ENCODE data around the gene TRIM49C.
"Not testable (repeated sequence)": the region's sequence is repeated elsewhere in the genome, so short reads cannot be mapped to it uniquely, and the experiment has no call there.

TRIM49C gene, protein sequence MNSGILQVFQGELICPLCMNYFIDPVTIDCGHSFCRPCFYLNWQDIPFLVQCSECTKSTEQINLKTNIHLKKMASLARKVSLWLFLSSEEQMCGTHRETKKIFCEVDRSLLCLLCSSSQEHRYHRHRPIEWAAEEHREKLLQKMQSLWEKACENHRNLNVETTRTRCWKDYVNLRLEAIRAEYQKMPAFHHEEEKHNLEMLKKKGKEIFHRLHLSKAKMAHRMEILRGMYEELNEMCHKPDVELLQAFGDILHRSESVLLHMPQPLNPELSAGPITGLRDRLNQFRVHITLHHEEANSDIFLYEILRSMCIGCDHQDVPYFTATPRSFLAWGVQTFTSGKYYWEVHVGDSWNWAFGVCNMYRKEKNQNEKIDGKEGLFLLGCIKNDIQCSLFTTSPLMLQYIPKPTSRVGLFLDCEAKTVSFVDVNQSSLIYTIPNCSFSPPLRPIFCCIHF

DNA sequence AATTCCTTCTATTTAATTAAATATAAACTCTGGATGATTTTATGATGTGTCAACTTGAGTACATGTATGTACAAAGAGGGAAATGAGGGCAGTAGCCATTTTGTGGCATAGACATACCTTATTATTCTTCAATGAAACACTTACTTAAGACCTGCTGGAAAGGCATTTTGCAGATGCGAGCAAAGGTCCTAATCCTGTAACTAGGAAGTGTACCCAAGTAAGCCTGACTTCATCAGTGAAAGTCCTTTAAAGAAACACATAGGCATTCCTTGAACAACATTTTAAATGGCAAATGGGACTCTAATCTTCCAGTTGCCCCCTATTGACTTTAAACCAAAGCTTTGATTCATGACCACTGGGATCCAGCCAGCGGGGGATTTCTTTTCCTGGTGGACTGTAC, at the start of gene TRIM49C:
Gene TRIM49C (plus strand): TSS at position 301 of the 400 bp plus-strand sequence. CDS start 4,106 bp downstream, outside the sequence.
- DNase-seq (ENCODE audit: low spot score): not testable (repeated sequence)

DNA sequence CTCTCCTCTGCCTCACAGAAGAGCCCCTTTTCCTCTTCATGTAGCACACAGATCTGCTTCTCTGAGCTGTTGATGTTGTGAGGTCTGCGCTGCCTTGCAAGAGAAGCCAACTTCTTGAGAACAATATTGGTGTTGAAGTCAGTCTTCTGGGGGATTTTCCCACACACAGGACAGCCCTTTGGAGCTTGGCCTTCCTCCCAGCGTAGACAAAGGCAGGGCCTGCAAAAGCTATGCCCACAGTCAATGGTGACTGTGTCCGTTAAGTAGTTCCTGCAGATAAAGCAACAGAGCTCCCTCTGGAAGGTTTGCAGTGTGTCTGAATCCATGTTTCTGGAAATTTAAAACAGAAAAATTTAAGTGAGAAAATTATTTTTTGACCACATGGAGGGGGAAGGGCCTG, 6.7 kb upstream of the TRIM49C start:
- DNase-seq (ENCODE audit: low spot score): not testable (repeated sequence)

GRCh38 chr11:90051591-90052209, 20.8 kb downstream of the TRIM49C start:
- DNase-seq (ENCODE audit: low spot score): not testable (repeated sequence)

DNA sequence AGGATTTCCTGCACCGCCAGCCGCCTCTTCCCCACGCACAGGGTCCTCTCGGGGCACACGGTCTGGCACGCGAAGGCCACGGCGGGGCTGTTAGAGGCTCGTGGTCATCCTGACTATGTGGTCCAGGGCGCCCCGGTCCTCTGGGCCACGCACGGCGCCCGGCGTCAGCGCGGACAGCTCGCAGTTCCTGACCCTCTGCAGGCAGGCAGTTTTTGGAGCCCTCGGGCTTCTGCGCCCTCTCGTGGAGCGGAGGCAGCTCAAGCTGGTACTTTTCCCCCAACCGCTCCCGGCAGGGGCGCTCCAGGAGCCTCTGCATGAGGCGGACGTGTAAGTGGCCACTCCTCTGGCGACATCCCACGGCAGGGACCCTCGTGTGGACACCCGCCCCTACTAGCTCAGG, 21.4 kb downstream of the TRIM49C start:
- not testable (repeated sequence) for DNase-seq (ENCODE audit: low spot score)

DNA sequence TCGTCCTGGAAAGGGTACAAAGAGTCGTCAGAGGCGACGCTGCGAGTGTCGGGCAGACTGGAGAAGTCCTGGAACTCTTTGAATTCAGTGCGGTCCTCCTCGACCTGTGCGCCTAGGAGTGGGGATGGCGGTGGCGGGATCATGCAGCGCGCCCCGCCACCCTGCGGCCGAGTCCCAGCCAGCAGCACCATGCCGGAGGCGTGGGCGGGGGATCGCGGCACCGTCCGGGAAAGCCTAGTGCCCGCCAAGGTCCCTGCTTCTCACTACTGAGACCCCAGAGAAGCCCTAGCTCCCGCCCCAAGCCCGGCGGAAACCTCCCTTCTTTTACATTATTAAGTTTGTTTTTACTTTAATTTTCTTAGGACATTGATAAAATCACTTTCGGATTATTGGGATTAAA, 22.6 kb downstream of the TRIM49C start:
- DNase-seq (ENCODE audit: low spot score): not testable (repeated sequence)

DNA sequence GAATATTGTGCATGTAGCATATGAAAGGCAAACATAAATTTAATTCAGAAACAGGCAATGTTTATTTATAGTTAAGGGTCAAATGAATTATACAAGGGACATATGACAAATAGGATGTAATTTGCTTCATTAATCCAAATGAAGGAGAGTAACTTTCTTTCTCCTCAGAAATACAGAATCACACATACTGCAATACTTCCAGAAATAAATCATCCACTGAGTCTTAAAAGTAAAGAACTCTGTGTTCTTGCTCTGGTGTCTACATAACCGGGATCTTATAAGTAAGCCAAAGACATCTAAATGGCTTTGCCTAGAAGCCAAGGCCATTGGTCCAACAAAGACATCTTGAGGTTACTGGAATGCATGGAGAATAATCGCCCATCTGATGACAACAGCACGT, 54.7 kb downstream of the TRIM49C start, which contains the start of gene UBTFL1:
Gene UBTFL1 (plus strand): TSS at position 301 of the 400 bp plus-strand sequence. CDS start 0 bp downstream, at position 301.
- DNase-seq (ENCODE audit: low spot score): not testable (repeated sequence)

GRCh38 chr11:90088731-90089130, 57.8 kb downstream of the TRIM49C start:
- not testable (repeated sequence) for DNase-seq (ENCODE audit: low spot score)

Measured in iPS-NIHi11 (cell line).